ENCODE data around the gene SMTNL2. TPM values are rescaled to one million over a fixed set of nuclear protein-coding genes. Genes with fewer than 3 reads are reported as not detected.
A peak's percentile ranks its signal among the peaks of the same experiment; 100 is the strongest.
"Not testable (repeated sequence)": the region's sequence is repeated elsewhere in the genome, so short reads cannot be mapped to it uniquely, and the experiment has no call there.

The SMTNL2 gene
- total and polyA plus RNA-seq, 2 donors (not counting 1 experiment from before 2014, with no cell fraction given), result 0.17 to 0.99 TPM

DNA sequence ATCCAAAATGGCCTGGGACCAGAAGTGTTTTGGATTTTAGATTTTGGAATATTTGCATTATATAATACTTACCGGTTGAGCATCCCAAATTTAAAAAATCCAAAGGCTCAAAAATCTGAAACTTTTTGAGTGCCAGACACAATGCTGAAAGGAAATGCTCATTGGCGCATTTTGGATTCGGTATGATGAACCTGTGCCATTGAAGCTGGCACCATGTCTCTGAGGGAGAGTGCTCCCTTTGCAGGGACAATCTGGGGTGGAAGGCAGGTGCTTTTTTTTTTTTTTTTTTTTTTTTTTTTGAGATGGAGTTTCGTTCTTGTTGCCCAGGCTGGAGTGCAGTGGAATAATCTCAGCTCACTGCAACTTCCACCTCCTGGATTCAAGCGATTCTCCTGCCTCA is 17.7 kb downstream of the SMTNL2 start:
- no peaks in the 10 kb centered on the region for H3K36me3 ChIP-seq (ENCODE audit: control insufficient read depth, insufficient read depth, low read length)
- H3K27ac ChIP-seq (ENCODE audit: insufficient read depth, low read length), result no peak overlapping the region
- TF ChIP-seq EZH2 (IDR thresholded peaks at IDR 0.05; ENCODE audit: low read length, missing control alignments), result no peak
- H3K9ac ChIP-seq (ENCODE audit: insufficient read depth, low read length), result no peak overlapping the region
- H2AFZ ChIP-seq (ENCODE audit: low read length), result no peak overlapping the region
- no peaks in the 10 kb centered on the region for H3K79me2 ChIP-seq (ENCODE audit: control insufficient read depth, insufficient read depth, low read length)
- H3K4me3 ChIP-seq (replicated peaks in 1 of 4; ENCODE audit: control extremely low read depth in 1 of 4, insufficient read depth in 1 of 4, low read depth in 3 of 4, low read length in 4 of 4), result no peak overlapping the region
- peaks cover 24% of the 10 kb centered on the region for H3K27me3 ChIP-seq (ENCODE audit: control insufficient read depth, insufficient read depth, low read length)
- no peak overlapping the region for H3K4me2 ChIP-seq (ENCODE audit: extremely low read depth, insufficient read depth, low read length)
- no peaks in the 10 kb centered on the region for H3K9me3 ChIP-seq (ENCODE audit: control insufficient read depth, insufficient read depth, low read depth, low read length)
- no peaks in the 10 kb centered on the region for H4K20me1 ChIP-seq (ENCODE audit: control insufficient read depth, extremely low read depth, insufficient read depth, low read length)
- peaks cover 3% of the 10 kb centered on the region for H3K4me1 ChIP-seq (ENCODE audit: control insufficient read depth, extremely low read depth, insufficient read depth, low read length)
- no peak for DNase-seq (ENCODE audit: low read depth in 2 of 2)

- Histone ChIP-seq H3K27ac (ENCODE audit: insufficient read depth, low read length) (no peak overlapping the region), H3K9me3 (ENCODE audit: control insufficient read depth, insufficient read depth, low read depth, low read length) (no peaks in the 10 kb centered on the region), H4K20me1 (ENCODE audit: control insufficient read depth, extremely low read depth, insufficient read depth, low read length) (no peaks in the 10 kb centered on the region), H3K4me2 (ENCODE audit: extremely low read depth, insufficient read depth, low read length) (no peak overlapping the region), H2AFZ (ENCODE audit: low read length) (no peak overlapping the region), H3K4me3 (replicated peaks in 1 of 4; ENCODE audit: control extremely low read depth in 1 of 4, insufficient read depth in 1 of 4, low read depth in 3 of 4, low read length in 4 of 4) (no peak overlapping the region), H3K79me2 (ENCODE audit: control insufficient read depth, insufficient read depth, low read length) (no peaks in the 10 kb centered on the region), H3K27me3 (ENCODE audit: control insufficient read depth, insufficient read depth, low read length) (peaks cover 19% of the 10 kb centered on the region), H3K9ac (ENCODE audit: insufficient read depth, low read length) (no peak overlapping the region), H3K4me1 (ENCODE audit: control insufficient read depth, extremely low read depth, insufficient read depth, low read length) (peaks cover 3% of the 10 kb centered on the region), H3K36me3 (ENCODE audit: control insufficient read depth, insufficient read depth, low read length) (no peaks in the 10 kb centered on the region)
- peak; percentile 53 to 85 for DNase-seq (ENCODE audit: low read depth in 2 of 2)
- no peak for TF ChIP-seq EZH2 (IDR thresholded peaks at IDR 0.05; ENCODE audit: low read length, missing control alignments)
- TF ChIP-seq CTCF (conservative IDR thresholded peaks at IDR 0.05 in 1 of 2, IDR thresholded peaks at IDR 0.05 in 1 of 2; ENCODE audit: low read depth in 1 of 2, low read length in 2 of 2), result no peak
These were observed 19.8 kb downstream of the SMTNL2 start for GRCh38 chr17:4604111-4604644.

- not testable (repeated sequence) for H3K4me1 ChIP-seq (ENCODE audit: control insufficient read depth, extremely low read depth, insufficient read depth, low read length); H3K79me2 ChIP-seq (ENCODE audit: control insufficient read depth, insufficient read depth, low read length); H3K9ac ChIP-seq (ENCODE audit: insufficient read depth, low read length); H4K20me1 ChIP-seq (ENCODE audit: control insufficient read depth, extremely low read depth, insufficient read depth, low read length); H2AFZ ChIP-seq (ENCODE audit: low read length); H3K36me3 ChIP-seq (ENCODE audit: control insufficient read depth, insufficient read depth, low read length); DNase-seq (ENCODE audit: low read depth in 2 of 2); H3K4me3 ChIP-seq (replicated peaks in 1 of 4; ENCODE audit: control extremely low read depth in 1 of 4, insufficient read depth in 1 of 4, low read depth in 3 of 4, low read length in 4 of 4); H3K27ac ChIP-seq (ENCODE audit: insufficient read depth, low read length); H3K9me3 ChIP-seq (ENCODE audit: control insufficient read depth, insufficient read depth, low read depth, low read length); H3K4me2 ChIP-seq (ENCODE audit: extremely low read depth, insufficient read depth, low read length)
- peaks cover 15% of the 10 kb centered on the region for H3K27me3 ChIP-seq (ENCODE audit: control insufficient read depth, insufficient read depth, low read length)
These were observed 20.4 kb downstream of the SMTNL2 start for GRCh38 chr17:4604736-4605135.

DNA sequence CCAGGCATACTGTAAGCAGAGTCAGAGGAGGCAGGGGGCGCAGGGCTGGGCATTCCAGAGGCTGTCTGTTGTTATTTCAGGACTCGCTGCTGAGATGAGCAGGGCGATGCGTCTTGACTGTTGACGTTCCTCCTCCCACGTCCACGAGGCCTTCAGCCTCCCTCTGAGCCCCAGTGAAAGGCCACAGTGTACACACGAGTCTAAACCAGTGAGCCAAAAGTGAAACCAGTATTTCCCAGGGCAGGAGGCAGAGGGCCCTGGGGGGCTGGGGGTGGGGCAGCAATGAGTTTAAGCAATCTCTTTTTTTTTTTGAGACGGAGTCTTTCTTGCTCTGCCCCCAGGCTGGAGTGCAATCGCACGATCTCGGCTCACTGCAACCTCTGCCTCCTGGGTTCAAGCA is 21.5 kb downstream of the SMTNL2 start:
- H2AFZ ChIP-seq (ENCODE audit: low read length), result no peak overlapping the region
- DNase-seq (ENCODE audit: low read depth in 2 of 2), result peak in 1 of 2 donors; percentile 34
- TF ChIP-seq EZH2 (IDR thresholded peaks at IDR 0.05; ENCODE audit: low read length, missing control alignments), result no peak
- TF ChIP-seq CTCF (conservative IDR thresholded peaks at IDR 0.05 in 1 of 2, IDR thresholded peaks at IDR 0.05 in 1 of 2; ENCODE audit: low read depth in 1 of 2, low read length in 2 of 2), result no peak

More for the DNA sequence above, 21.5 kb downstream of the SMTNL2 start:
- no peak overlapping the region for H3K4me3 ChIP-seq (replicated peaks in 1 of 4; ENCODE audit: control extremely low read depth in 1 of 4, insufficient read depth in 1 of 4, low read depth in 3 of 4, low read length in 4 of 4)
- H3K9ac ChIP-seq (ENCODE audit: insufficient read depth, low read length), result no peak overlapping the region
- H3K27ac ChIP-seq (ENCODE audit: insufficient read depth, low read length), result no peak overlapping the region
- peaks cover 3% of the 10 kb centered on the region for H3K4me1 ChIP-seq (ENCODE audit: control insufficient read depth, extremely low read depth, insufficient read depth, low read length)
- no peaks in the 10 kb centered on the region for H4K20me1 ChIP-seq (ENCODE audit: control insufficient read depth, extremely low read depth, insufficient read depth, low read length)
- no peaks in the 10 kb centered on the region for H3K79me2 ChIP-seq (ENCODE audit: control insufficient read depth, insufficient read depth, low read length)
- peaks cover 8% of the 10 kb centered on the region for H3K27me3 ChIP-seq (ENCODE audit: control insufficient read depth, insufficient read depth, low read length)
- H3K9me3 ChIP-seq (ENCODE audit: control insufficient read depth, insufficient read depth, low read depth, low read length), result no peaks in the 10 kb centered on the region
- no peaks in the 10 kb centered on the region for H3K36me3 ChIP-seq (ENCODE audit: control insufficient read depth, insufficient read depth, low read length)
- peak overlapping the region; percentile 2 for H3K4me2 ChIP-seq (ENCODE audit: extremely low read depth, insufficient read depth, low read length)
